ENCODE measurements around the gene HOXA5.

DNA sequence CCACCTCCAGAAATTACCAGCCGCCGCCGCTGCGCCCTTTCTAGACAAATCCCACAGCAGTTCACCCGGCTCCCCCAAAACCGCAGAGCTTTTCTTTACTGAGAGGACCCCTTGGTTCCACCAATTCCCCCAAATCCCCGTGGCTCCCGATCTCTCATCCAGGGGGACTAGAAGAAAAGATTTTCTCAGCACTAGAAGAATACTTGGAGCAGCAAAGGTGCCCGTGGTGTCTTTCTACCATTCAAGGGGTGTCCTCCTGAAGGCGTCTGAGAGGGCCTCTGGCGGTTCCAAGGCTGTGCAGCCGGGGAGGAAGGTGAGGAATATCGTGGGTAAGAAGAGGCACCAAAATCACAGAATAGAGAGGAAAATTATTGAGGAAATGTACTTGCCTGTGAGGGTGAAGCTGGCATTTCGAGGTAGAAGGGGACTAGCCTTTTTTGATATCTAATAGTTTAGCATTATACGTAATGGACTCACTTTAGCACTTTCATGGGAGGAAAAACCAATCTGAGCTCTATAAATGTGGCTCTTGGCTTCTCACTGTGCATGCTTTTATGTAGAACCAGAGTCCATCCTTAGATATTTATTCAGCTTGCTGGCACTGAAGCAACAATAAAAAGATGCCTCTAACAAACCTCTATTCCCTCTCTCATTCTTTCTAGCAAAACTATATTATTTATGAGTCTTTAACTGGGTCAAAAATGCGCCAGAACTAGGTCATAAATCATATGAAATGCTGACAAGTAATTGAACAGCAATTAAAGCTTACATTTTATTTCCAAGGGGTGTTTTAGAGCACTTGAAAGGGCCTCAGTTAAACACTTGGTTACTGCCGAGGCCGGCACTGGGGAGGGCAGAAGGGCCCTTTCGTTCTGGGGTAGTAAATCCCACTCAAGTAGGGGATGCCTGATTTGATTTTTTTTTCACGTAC, 27.2 kb downstream of the HOXA5 start:
- TF ChIP-seq, protein P1, sequence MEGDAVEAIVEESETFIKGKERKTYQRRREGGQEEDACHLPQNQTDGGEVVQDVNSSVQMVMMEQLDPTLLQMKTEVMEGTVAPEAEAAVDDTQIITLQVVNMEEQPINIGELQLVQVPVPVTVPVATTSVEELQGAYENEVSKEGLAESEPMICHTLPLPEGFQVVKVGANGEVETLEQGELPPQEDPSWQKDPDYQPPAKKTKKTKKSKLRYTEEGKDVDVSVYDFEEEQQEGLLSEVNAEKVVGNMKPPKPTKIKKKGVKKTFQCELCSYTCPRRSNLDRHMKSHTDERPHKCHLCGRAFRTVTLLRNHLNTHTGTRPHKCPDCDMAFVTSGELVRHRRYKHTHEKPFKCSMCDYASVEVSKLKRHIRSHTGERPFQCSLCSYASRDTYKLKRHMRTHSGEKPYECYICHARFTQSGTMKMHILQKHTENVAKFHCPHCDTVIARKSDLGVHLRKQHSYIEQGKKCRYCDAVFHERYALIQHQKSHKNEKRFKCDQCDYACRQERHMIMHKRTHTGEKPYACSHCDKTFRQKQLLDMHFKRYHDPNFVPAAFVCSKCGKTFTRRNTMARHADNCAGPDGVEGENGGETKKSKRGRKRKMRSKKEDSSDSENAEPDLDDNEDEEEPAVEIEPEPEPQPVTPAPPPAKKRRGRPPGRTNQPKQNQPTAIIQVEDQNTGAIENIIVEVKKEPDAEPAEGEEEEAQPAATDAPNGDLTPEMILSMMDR (IDR thresholded peaks at IDR 0.05), result no peak
- no peak for TF ChIP-seq POLR2AphosphoS5 (IDR thresholded peaks at IDR 0.05)
- TF ChIP-seq POLR2A (IDR thresholded peaks at IDR 0.05), result no peak
- no peak for TF ChIP-seq EP300 (IDR thresholded peaks at IDR 0.05)
